Measurements from ENCODE around the gene LRRC1. TPM values are rescaled to one million over a fixed set of nuclear protein-coding genes. Genes with fewer than 3 reads are reported as not detected.

Gene LRRC1
- total RNA-seq, 4 donors from 2014 or later = 71.0 to 151 (median 91.6) TPM

- H3K4me1 ChIP-seq = no peaks in the 10 kb centered on the region
- no peaks in the 10 kb centered on the region for H3K9me3 ChIP-seq
- intact Hi-C loops (cut with DNase I; ENCODE audit: low total_unique reads) = no loop called here
- in situ Hi-C loops (cut with MboI; ENCODE audit: low pct_ligation_motif_present in 1 of 4, low pct_unique_long_range_greater_than_20kb in 1 of 4, low sequenced_read_pairs in 3 of 4) = no loop called here
- no peak overlapping the region for H3K4me3 ChIP-seq
- no peak overlapping the region for H3K27ac ChIP-seq
- WGBS, 2 donors (ENCODE audit: low coverage in 1 of 2) = 96 to 100% methylated on average over 1 to 2 of the region's 2 CpGs
- TF ChIP-seq POLR2AphosphoS5 (IDR thresholded peaks at IDR 0.05) (no peak), CTCF (IDR thresholded peaks at IDR 0.05) (no peak), EP300 (IDR thresholded peaks at IDR 0.05; ENCODE audit: low read depth) (no peak), POLR2A (IDR thresholded peaks at IDR 0.05) (no peak)
- DNase-seq = no peak
- H3K36me3 ChIP-seq = peaks cover 0 to 4% (median 2%) of the 10 kb centered on the region in 4 donors
- no peaks in the 10 kb centered on the region for H3K27me3 ChIP-seq
Observed at GRCh38 chr6:53878808-53879207, 84.0 kb downstream of the LRRC1 start.

- in situ Hi-C loops (cut with MboI; ENCODE audit: low pct_ligation_motif_present in 1 of 4, low pct_unique_long_range_greater_than_20kb in 1 of 4, low sequenced_read_pairs in 3 of 4) = no loop called here
Observed at GRCh38 chr6:53879608-53880007, 84.8 kb downstream of the LRRC1 start.

GRCh38 chr6:53887316-53887715, 92.5 kb downstream of the LRRC1 start:
- 89% methylated on average over 2 of the region's 2 CpGs for WGBS, 2 donors (ENCODE audit: low coverage in 1 of 2)
- in situ Hi-C loops (cut with MboI; ENCODE audit: low pct_ligation_motif_present in 1 of 4, low pct_unique_long_range_greater_than_20kb in 1 of 4, low sequenced_read_pairs in 3 of 4) = no loop called here
- no peaks in the 10 kb centered on the region for H3K4me1 ChIP-seq
- no peak overlapping the region for H3K4me3 ChIP-seq
- TF ChIP-seq CTCF (IDR thresholded peaks at IDR 0.05) (no peak), EP300 (IDR thresholded peaks at IDR 0.05; ENCODE audit: low read depth) (no peak), POLR2AphosphoS5 (IDR thresholded peaks at IDR 0.05) (no peak), POLR2A (IDR thresholded peaks at IDR 0.05) (no peak)
- no peaks in the 10 kb centered on the region for H3K27me3 ChIP-seq
- DNase-seq = no peak
- H3K9me3 ChIP-seq = no peaks in the 10 kb centered on the region
- H3K36me3 ChIP-seq = peaks cover 0 to 4% (median 0%) of the 10 kb centered on the region in 4 donors
- no peak overlapping the region for H3K27ac ChIP-seq
- intact Hi-C loops (cut with DNase I; ENCODE audit: low total_unique reads) = no loop called here

More at GRCh38 chr6:53879608-53880007, 84.8 kb downstream of the LRRC1 start:
- intact Hi-C loops (cut with DNase I; ENCODE audit: low total_unique reads) = no loop called here
- no peak for DNase-seq
- Histone ChIP-seq H3K36me3 (peaks cover 0 to 4% (median 2%) of the 10 kb centered on the region in 4 donors), H3K4me1 (no peaks in the 10 kb centered on the region), H3K4me3 (no peak overlapping the region), H3K27ac (no peak overlapping the region), H3K27me3 (no peaks in the 10 kb centered on the region), H3K9me3 (no peaks in the 10 kb centered on the region)
- no peak for TF ChIP-seq POLR2AphosphoS5 (IDR thresholded peaks at IDR 0.05)
- WGBS, 2 donors (ENCODE audit: low coverage in 1 of 2) = 50 to 66% methylated on average over 4 of the region's 4 CpGs

GRCh38 chr6:53888931-53889330, 94.1 kb downstream of the LRRC1 start:
- intact Hi-C loops (cut with DNase I; ENCODE audit: low total_unique reads) = no loop called here
- DNase-seq = no peak

More at GRCh38 chr6:53888931-53889330, 94.1 kb downstream of the LRRC1 start:
- Histone ChIP-seq H3K36me3 (no peaks in the 10 kb centered on the region), H3K4me1 (no peaks in the 10 kb centered on the region), H3K4me3 (no peak overlapping the region), H3K27ac (no peak overlapping the region), H3K9me3 (no peaks in the 10 kb centered on the region), H3K27me3 (no peaks in the 10 kb centered on the region)
- no peak for TF ChIP-seq EP300 (IDR thresholded peaks at IDR 0.05; ENCODE audit: low read depth)
- TF ChIP-seq POLR2AphosphoS5 (IDR thresholded peaks at IDR 0.05) = no peak
- no peak for TF ChIP-seq POLR2A (IDR thresholded peaks at IDR 0.05)
- TF ChIP-seq CTCF (IDR thresholded peaks at IDR 0.05) = no peak
- in situ Hi-C loops (cut with MboI; ENCODE audit: low pct_ligation_motif_present in 1 of 4, low pct_unique_long_range_greater_than_20kb in 1 of 4, low sequenced_read_pairs in 3 of 4) = no loop called here
- WGBS, 2 donors (ENCODE audit: low coverage in 1 of 2) = 20 to 43% methylated on average over 1 of the region's 1 CpG
